ENCODE measurements around the gene KRT27. TPM values are rescaled to one million over a fixed set of nuclear protein-coding genes. Genes with fewer than 3 reads are reported as not detected.
A peak's percentile ranks its signal among the peaks of the same experiment; 100 is the strongest.

KRT27 gene
- total and polyA plus RNA-seq, 2 donors (not counting 3 experiments of a cell fraction or from before 2014, with no cell fraction given), result not detected

GRCh38 chr17:40820228-40820838 is 38.0 kb upstream of the KRT27 start:
- Histone ChIP-seq H3K27me3 (ENCODE audit: control insufficient read depth in 2 of 2, insufficient read depth in 2 of 2, low read length in 2 of 2) (no peaks in the 10 kb centered on the region), H3K79me2 (ENCODE audit: control insufficient read depth, insufficient read depth, low read length) (no peaks in the 10 kb centered on the region), H3K9me3 (replicated peaks; ENCODE audit: control insufficient read depth, insufficient read depth, low read length) (no peaks in the 10 kb centered on the region), H3K4me3 (replicated peaks in 1 of 3; ENCODE audit: insufficient read depth in 1 of 3, low read depth in 1 of 3, low read length in 3 of 3) (no peak overlapping the region), H3K9ac (replicated peaks; ENCODE audit: extremely low read depth, insufficient read depth, low read length) (no peak overlapping the region), H2AFZ (ENCODE audit: low read depth, low read length) (no peak overlapping the region), H3K9me1 (replicated peaks; ENCODE audit: control insufficient read depth, extremely low read depth, insufficient read depth, low read length) (no peaks in the 10 kb centered on the region), H4K20me1 (replicated peaks; ENCODE audit: control insufficient read depth, extremely low read depth, insufficient read depth, low read length) (no peaks in the 10 kb centered on the region), H3K27ac (ENCODE audit: insufficient read depth, low read depth, low read length) (no peak overlapping the region), H3K4me1 (ENCODE audit: control insufficient read depth, extremely low read depth, insufficient read depth, low read length) (peaks cover 9% of the 10 kb centered on the region), H3K4me2 (ENCODE audit: insufficient read depth, low read length) (no peak overlapping the region), H3K36me3 (ENCODE audit: control insufficient read depth in 2 of 2, extremely low read depth in 1 of 2, insufficient read depth in 2 of 2, low read length in 2 of 2) (peaks cover 0 to 2% of the 10 kb centered on the region in 2 experiments)
- DNase-seq (ENCODE audit: low read depth, low spot score), result no peak
- no TSS peak for BruUV-seq (replicated peaks)
- dilution Hi-C loops (cut with MboI; ENCODE audit: extremely low pct_ligation_motif_present, low sequenced_read_pairs), result no loop called here
- POLR2A ChIA-PET, result no interaction called here
- no peak for FAIRE-seq
- CTCF ChIA-PET, result interaction anchor here (1.3 kb wide), 1 partner anchor 842 kb away, joined by 3 read pairs; no protein-coding TSS in a partner anchor
- TF ChIP-seq POLR2AphosphoS5 (IDR thresholded peaks at IDR 0.05; ENCODE audit: insufficient read depth, low read depth, low read length) (no peak), EZH2 (IDR thresholded peaks at IDR 0.05; ENCODE audit: borderline replicate concordance, low read depth, low read length, severe bottlenecking) (no peak), POLR2A (IDR thresholded peaks at IDR 0.05; ENCODE audit: low read depth, low read length) (no peak), JUN (IDR thresholded peaks at IDR 0.05; ENCODE audit: borderline replicate concordance, insufficient read depth, insufficient read length, low read depth) (no peak)
- intact Hi-C loops (cut with micrococcal nuclease), result no loop called here

- dilution Hi-C loops (cut with MboI; ENCODE audit: extremely low pct_ligation_motif_present, low sequenced_read_pairs), result no loop called here
- no peaks in the 10 kb centered on the region for H3K9me1 ChIP-seq (replicated peaks; ENCODE audit: control insufficient read depth, extremely low read depth, insufficient read depth, low read length)
- BruUV-seq (replicated peaks), result no TSS peak
- H4K20me1 ChIP-seq (replicated peaks; ENCODE audit: control insufficient read depth, extremely low read depth, insufficient read depth, low read length), result no peaks in the 10 kb centered on the region
- peak overlapping the region; percentile 88 for H3K9ac ChIP-seq (replicated peaks; ENCODE audit: extremely low read depth, insufficient read depth, low read length)
- H3K9me3 ChIP-seq (replicated peaks; ENCODE audit: control insufficient read depth, insufficient read depth, low read length), result no peaks in the 10 kb centered on the region
- peaks cover 0 to 2% of the 10 kb centered on the region in 2 experiments for H3K36me3 ChIP-seq (ENCODE audit: control insufficient read depth in 2 of 2, extremely low read depth in 1 of 2, insufficient read depth in 2 of 2, low read length in 2 of 2)
- peak overlapping the region; percentile 86 for H3K4me2 ChIP-seq (ENCODE audit: insufficient read depth, low read length)
- DNase-seq (ENCODE audit: low read depth, low spot score) (peak; percentile 48), FAIRE-seq (peak; percentile 37)
- H2AFZ ChIP-seq (ENCODE audit: low read depth, low read length), result peak overlapping the region; percentile 98
- ChIA-PET POLR2A (no interaction called here), CTCF (interaction anchor here (1.3 to 2.0 kb wide), 4 partner anchors 37 to 843 kb away, joined by 3 to 10 read pairs (median 8); no protein-coding TSS in a partner anchor)
- peaks cover 9% of the 10 kb centered on the region for H3K4me1 ChIP-seq (ENCODE audit: control insufficient read depth, extremely low read depth, insufficient read depth, low read length)
- TF ChIP-seq FOS (IDR thresholded peaks at IDR 0.05; ENCODE audit: borderline replicate concordance, insufficient read depth, low read length), result no peak
- peak; percentile 57 for TF ChIP-seq POLR2A (IDR thresholded peaks at IDR 0.05; ENCODE audit: low read depth, low read length)
- no peak for TF ChIP-seq GATA2 (IDR thresholded peaks at IDR 0.05; ENCODE audit: insufficient read depth, insufficient read length, low read depth, low read length)
- TF ChIP-seq POLR2AphosphoS5 (IDR thresholded peaks at IDR 0.05; ENCODE audit: insufficient read depth, low read depth, low read length), result no peak
- no peak for TF ChIP-seq MAX (IDR thresholded peaks at IDR 0.05; ENCODE audit: insufficient read depth, insufficient read length)
- TF ChIP-seq CTCF (IDR thresholded peaks at IDR 0.05; ENCODE audit: extremely low read depth in 1 of 2, insufficient read depth in 1 of 2, low read depth in 1 of 2, low read length in 2 of 2), result no peak
- peak overlapping the region; percentile 49 to 98 (median 93) for H3K4me3 ChIP-seq (replicated peaks in 1 of 3; ENCODE audit: insufficient read depth in 1 of 3, low read depth in 1 of 3, low read length in 3 of 3)
- H3K79me2 ChIP-seq (ENCODE audit: control insufficient read depth, insufficient read depth, low read length), result no peaks in the 10 kb centered on the region
- peak overlapping the region; percentile 75 for H3K27ac ChIP-seq (ENCODE audit: insufficient read depth, low read depth, low read length)
- no peaks in the 10 kb centered on the region for H3K27me3 ChIP-seq (ENCODE audit: control insufficient read depth in 2 of 2, insufficient read depth in 2 of 2, low read length in 2 of 2)
- intact Hi-C loops (cut with micrococcal nuclease), result loop anchor here (1.0 to 5.0 kb wide), 2 partner anchors 171 to 848 kb away; no protein-coding TSS in a partner anchor
Observed at GRCh38 chr17:40819528-40820125, 37.3 kb upstream of the KRT27 start.
